IMR-90 (cell line): ENCODE data around the gene FUS. TPM values are rescaled to one million over a fixed set of nuclear protein-coding genes. Genes with fewer than 3 reads are reported as not detected.

Experiments used
- ATAC-seq: fragments of 200-7000 bp; cut with Tn5 transposase; 2 replicates; pipeline ENCODE4 v1.9.1; 2020; ENCODE audit warnings: low read depth, mild to moderate bottlenecking, moderate library complexity
- BruUV-seq: library from RNA; stranded (reverse); fragments of 400-500 nt; replicated peaks from 2 replicates; lab custom pipeline; 2021; lab: Mats Ljungman, UMichigan
- CTCF ChIA-PET: fragments of 300-600 bp; formaldehyde crosslinking; extraction: SDS; loops from one replicate; lab custom pipeline; 2021; ENCODE audit warnings: antibody characterized with exemption; lab: Yijun Ruan, JAX
- POLR2A ChIA-PET: fragments of 300-600 bp; sonication (Branson Sonifier 250); formaldehyde crosslinking; loops from one replicate; lab custom pipeline; 2022; ENCODE audit warnings: antibody characterized with exemption; ENCODE audit not compliant: unreplicated experiment; lab: Charles Lee
- DNase-seq: peaks from one replicate; pipeline ENCODE4 v3.0.0; 2013
- H2AFZ ChIP-seq: replicated peaks from 2 replicates; pipeline ENCODE3; 2013; ENCODE audit warnings: low read length, mild to moderate bottlenecking; ENCODE audit not compliant: poor library complexity
- H2AK5ac ChIP-seq: 2 replicates; pipeline ENCODE4 v1.6.1; 2013; ENCODE audit warnings: low read depth, low read length, inconsistent platforms
- H2AK9ac ChIP-seq: replicated peaks from 2 replicates; pipeline ENCODE3; 2013; ENCODE audit warnings: mild to moderate bottlenecking, low read depth, low read length, moderate library complexity; ENCODE audit not compliant: poor library complexity
- H2BK120ac ChIP-seq: 2 replicates; pipeline ENCODE4 v1.6.1; 2013; ENCODE audit warnings: low read depth, low read length, inconsistent platforms
- H2BK15ac ChIP-seq: 3 replicates; pipeline ENCODE4 v1.6.1; 2013; ENCODE audit warnings: low read depth, low read length, inconsistent platforms
- H2BK20ac ChIP-seq: 2 replicates; pipeline ENCODE4 v1.6.1; 2013; ENCODE audit warnings: low read depth, mild to moderate bottlenecking, inconsistent platforms, low read length, moderate library complexity
- H2BK5ac ChIP-seq: 2 replicates; pipeline ENCODE4 v1.6.1; 2013; ENCODE audit warnings: mild to moderate bottlenecking, low read depth, low read length, inconsistent platforms; ENCODE audit not compliant: poor library complexity, severe bottlenecking
- H3K14ac ChIP-seq: replicated peaks from 2 replicates; pipeline ENCODE4 v1.6.1; 2013; ENCODE audit warnings: low read depth, low read length, inconsistent platforms
- H3K18ac ChIP-seq: 2 replicates; pipeline ENCODE4 v1.6.1; 2013; ENCODE audit warnings: low read depth, low read length, control low read depth
- H3K23ac ChIP-seq: 2 replicates; pipeline ENCODE4 v1.6.1; 2013; ENCODE audit warnings: low read depth, low read length, inconsistent platforms
- H3K27ac ChIP-seq: 2 replicates; pipeline ENCODE4 v1.5.1; 2013; ENCODE audit warnings: mild to moderate bottlenecking, control low read depth, low read length; ENCODE audit not compliant: insufficient read depth
- H3K27me3 ChIP-seq: 2 replicates; pipeline ENCODE4 v1.6.1; 2013; ENCODE audit warnings: low read length; ENCODE audit not compliant: control insufficient read depth, insufficient read depth
- H3K36me3 ChIP-seq: 2 replicates; pipeline ENCODE4 v1.6.1; 2013; ENCODE audit warnings: low read length, mixed read lengths; ENCODE audit not compliant: control insufficient read depth, insufficient read depth
- H3K4ac ChIP-seq: 2 replicates; pipeline ENCODE4 v1.6.1; 2013; ENCODE audit warnings: low read depth, low read length, inconsistent platforms
- H3K4me1 ChIP-seq: 2 replicates; pipeline ENCODE4 v1.6.1; 2013; ENCODE audit warnings: low read length, mixed read lengths; ENCODE audit not compliant: control insufficient read depth, insufficient read depth
- H3K4me2 ChIP-seq: 2 replicates; pipeline ENCODE4 v1.6.1; 2013; ENCODE audit warnings: low read depth, mild to moderate bottlenecking, control low read depth, low read length, moderate library complexity
- H3K4me3 ChIP-seq: 2 replicates; pipeline ENCODE4 v1.5.1; 2013; ENCODE audit warnings: low read depth, mild to moderate bottlenecking, control low read depth, low read length, moderate library complexity; ENCODE audit not compliant: insufficient read depth
- H3K56ac ChIP-seq: 2 replicates; pipeline ENCODE4 v1.6.1; 2013; ENCODE audit warnings: low read length, inconsistent platforms; ENCODE audit not compliant: insufficient read depth; ENCODE audit errors: extremely low read depth
- H3K79me1 ChIP-seq, 2 experiments: 2 replicates each; pipeline ENCODE4 v1.6.1; 2013; ENCODE audit warnings: low read length in 2 of 2, inconsistent platforms in 1 of 2, low read depth in 1 of 2
- H3K9ac ChIP-seq: 2 replicates; pipeline ENCODE4 v1.6.1; 2013; ENCODE audit warnings: low read depth, low read length, control low read depth
- H3K9me1 ChIP-seq: 2 replicates; pipeline ENCODE4 v1.6.1; 2013; ENCODE audit warnings: low read length, inconsistent platforms; ENCODE audit not compliant: insufficient read depth
- H3K9me3 ChIP-seq: 2 replicates; pipeline ENCODE4 v1.6.1; 2013; ENCODE audit warnings: low read length; ENCODE audit not compliant: control insufficient read depth, insufficient read depth
- H4K20me1 ChIP-seq: 2 replicates; pipeline ENCODE4 v1.6.1; 2013; ENCODE audit warnings: low read length, inconsistent platforms; ENCODE audit not compliant: insufficient read depth
- H4K5ac ChIP-seq: 2 replicates; pipeline ENCODE4 v1.6.1; 2013; ENCODE audit warnings: mild to moderate bottlenecking, low read depth, low read length, control low read depth
- H4K8ac ChIP-seq, 2 experiments: 2 replicates each; pipeline ENCODE4 v1.6.1; 2013; ENCODE audit warnings: low read depth in 2 of 2, low read length in 2 of 2, control low read depth in 1 of 2, inconsistent platforms in 1 of 2
- H4K91ac ChIP-seq: 2 replicates; pipeline ENCODE4 v1.6.1; 2013; ENCODE audit warnings: low read depth, low read length, inconsistent platforms; ENCODE audit not compliant: insufficient read depth
- BHLHE40 ChIP-seq: fragments of 150-350 bp; IDR thresholded peaks from 2 replicates; pipeline ENCODE4 v1.6.1; 2016; ENCODE audit warnings: mild to moderate bottlenecking, low read depth, low read length
- CEBPB ChIP-seq: IDR thresholded peaks from 2 replicates; pipeline ENCODE4 v1.6.1; 2012; ENCODE audit warnings: low read depth, low read length, improper control_type of control experiment
- CHD1 ChIP-seq: IDR thresholded peaks from 2 replicates; pipeline ENCODE4 v1.6.1; 2012; ENCODE audit warnings: low read depth, low read length, improper control_type of control experiment
- CTCF ChIP-seq: conservative IDR thresholded peaks from 2 replicates; pipeline ENCODE4 v1.5.1; 2012; ENCODE audit warnings: mild to moderate bottlenecking, low read depth, low read length, improper control_type of control experiment
- ELK1 ChIP-seq: fragments of 150-350 bp; IDR thresholded peaks from 2 replicates; pipeline ENCODE4 v1.6.1; 2016; ENCODE audit warnings: low read depth, mild to moderate bottlenecking, low read length, moderate library complexity, borderline replicate concordance
- FOS ChIP-seq: fragments of 150-350 bp; IDR thresholded peaks from 2 replicates; pipeline ENCODE4 v1.6.1; 2016; ENCODE audit warnings: low read depth, low read length
- MAFK ChIP-seq: IDR thresholded peaks from 2 replicates; pipeline ENCODE4 v1.6.1; 2012; ENCODE audit warnings: low read depth, low read length, improper control_type of control experiment
- MAZ ChIP-seq: IDR thresholded peaks from 2 replicates; pipeline ENCODE4 v1.6.1; 2012; ENCODE audit warnings: low read depth, mild to moderate bottlenecking, low read length, improper control_type of control experiment, moderate library complexity, borderline replicate concordance
- MXI1 ChIP-seq: IDR thresholded peaks from 2 replicates; pipeline ENCODE4 v1.6.1; 2012; ENCODE audit warnings: low read depth, mild to moderate bottlenecking, low read length, moderate library complexity, borderline replicate concordance
- NFE2L2 ChIP-seq: fragments of 150-350 bp; IDR thresholded peaks from 2 replicates; pipeline ENCODE4 v1.6.1; 2016; ENCODE audit warnings: low read depth, mild to moderate bottlenecking, low read length
- POLR2A ChIP-seq: IDR thresholded peaks from 2 replicates; pipeline ENCODE4 v1.6.1; 2012; ENCODE audit warnings: mild to moderate bottlenecking, low read depth, low read length
- RAD21 ChIP-seq: IDR thresholded peaks from 2 replicates; pipeline ENCODE4 v1.6.1; 2012; ENCODE audit warnings: low read length, improper control_type of control experiment
- RCOR1 ChIP-seq: IDR thresholded peaks from 2 replicates; pipeline ENCODE4 v1.6.1; 2012; ENCODE audit warnings: mild to moderate bottlenecking, low read length, improper control_type of control experiment; ENCODE audit not compliant: insufficient replicate concordance
- RFX5 ChIP-seq: IDR thresholded peaks from 2 replicates; pipeline ENCODE4 v1.8.0; 2012; ENCODE audit warnings: low read depth, mild to moderate bottlenecking, low read length, moderate library complexity
- SMC3 ChIP-seq: fragments of 150-350 bp; IDR thresholded peaks from 2 replicates; pipeline ENCODE4 v1.6.1; 2016; ENCODE audit warnings: low read depth, mild to moderate bottlenecking, antibody characterized with exemption, low read length, moderate library complexity
- WGBS, 2 experiments: methylation state at CpG; one replicate each; pipeline versions ENCODE4 v1.1.5 to v1.1.7; 2013; ENCODE audit warnings: missing lambda C conversion rate in 2 of 2; ENCODE audit not compliant: insufficient read length in 1 of 2; ENCODE audit errors: extremely low coverage in 2 of 2; 5-methylcytosine and 5-hydroxymethylcytosine counted together
- dilution Hi-C: fragments of 300-500 bp; cut with HindIII; formaldehyde crosslinking; loops from one replicate; pipeline ENCODE4 v1.14.3; 2018; ENCODE audit warnings: low sequenced_read_pairs; ENCODE audit not compliant: unreplicated experiment
- in situ Hi-C: fragments of 300-500 bp; cut with MboI; formaldehyde crosslinking; loops from 3 replicates; pipeline ENCODE4 v1.14.3; 2019; ENCODE audit warnings: low sequenced_read_pairs, inconsistent platforms, mixed read lengths
- intact Hi-C: fragments of 100-400 bp; cut with micrococcal nuclease; formaldehyde crosslinking; loops from 2 replicates; pipeline ENCODE4 v1.10.0; 2022
- polyA plus RNA-seq, 3 experiments: library from polyadenylated mRNA; depleted of rRNA; stranded (reverse); fragments of >200 nt; gene quantifications; 2 replicates each; pipeline ENCODE4 v1.2.3, GENCODE V29; 2012; ENCODE audit warnings: low replicate concordance in 1 of 3
- total RNA-seq: library from RNA; depleted of rRNA; stranded (reverse); fragments of >200 nt; gene quantifications from 2 replicates; pipeline ENCODE4 v1.2.3, GENCODE V29; 2012
- TF ChIP-seq, protein P1 (sequence below): fragments of 150-350 bp; IDR thresholded peaks from 2 replicates; pipeline ENCODE4 v1.6.1; 2017; ENCODE audit warnings: mild to moderate bottlenecking, antibody characterized with exemption, low read length, low read depth

Gene FUS
- total and polyA plus RNA-seq, 2 of the 4 experiments (the other 2 are of a cell fraction): 42.8 to 340 TPM

DNA sequence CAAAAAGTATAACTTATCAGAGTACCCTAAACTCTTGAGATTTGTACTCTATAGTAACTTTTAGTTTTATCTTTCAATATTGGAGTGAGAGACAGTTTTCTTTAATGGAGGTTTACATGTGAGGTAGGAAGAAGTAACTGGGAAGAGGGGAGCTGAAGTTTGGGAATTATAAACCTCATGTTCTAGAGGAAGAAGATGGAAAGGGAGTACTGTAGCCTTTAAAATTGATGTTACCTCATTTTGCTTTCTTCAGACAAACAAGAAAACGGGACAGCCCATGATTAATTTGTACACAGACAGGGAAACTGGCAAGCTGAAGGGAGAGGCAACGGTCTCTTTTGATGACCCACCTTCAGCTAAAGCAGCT, 9.5 kb downstream of the FUS start:
- no peak overlapping the region for H2BK15ac ChIP-seq
- ChIA-PET POLR2A (no interaction called here), CTCF (no interaction called here)
- no peak overlapping the region for H3K9ac ChIP-seq
- H3K79me1 ChIP-seq: peaks cover 71 to 92% of the 10 kb centered on the region in 2 experiments
- ATAC-seq (no peak), DNase-seq (no peak)
- H3K27ac ChIP-seq: no peak overlapping the region
- no peak overlapping the region for H4K91ac ChIP-seq
- no peak overlapping the region for H2BK5ac ChIP-seq
- H3K9me3 ChIP-seq: no peaks in the 10 kb centered on the region
- no peak overlapping the region for H2BK120ac ChIP-seq
- no peak overlapping the region for H2AK9ac ChIP-seq
- H3K36me3 ChIP-seq: peaks cover 91% of the 10 kb centered on the region
- intact Hi-C loops: loop anchor here (10.0 kb wide), 1 partner anchor 685 kb away; the partner anchor contains the start of gene ZNF267
- no peak overlapping the region for H4K5ac ChIP-seq
- H4K20me1 ChIP-seq: peaks cover 92% of the 10 kb centered on the region
- no peak overlapping the region for H3K23ac ChIP-seq
- no TSS peak for BruUV-seq
- H3K27me3 ChIP-seq: no peaks in the 10 kb centered on the region
- peaks cover 4% of the 10 kb centered on the region; the same call in 1 of the 2 replicates for H3K9me1 ChIP-seq
- no peak overlapping the region for H2AFZ ChIP-seq
- dilution Hi-C loops: no loop called here
- no peaks in the 10 kb centered on the region for H3K4me1 ChIP-seq
- H4K8ac ChIP-seq: no peak overlapping the region
- H3K56ac ChIP-seq: no peak overlapping the region
- H3K4me3 ChIP-seq: no peak overlapping the region
- H3K18ac ChIP-seq: no peak overlapping the region
- no peak overlapping the region for H2BK20ac ChIP-seq
- no peak overlapping the region for H3K4me2 ChIP-seq
- H2AK5ac ChIP-seq: no peak overlapping the region
- in situ Hi-C loops: no loop called here
- TF ChIP-seq RAD21: no peak
- no peak for TF ChIP-seq CTCF
- no peak for TF ChIP-seq NFE2L2
- no peak for TF ChIP-seq CHD1
- no peak for TF ChIP-seq ELK1
- no peak for TF ChIP-seq MAZ
- TF ChIP-seq MXI1: no peak
- TF ChIP-seq BHLHE40: no peak
- no peak for TF ChIP-seq SMC3
- TF ChIP-seq, protein P1, sequence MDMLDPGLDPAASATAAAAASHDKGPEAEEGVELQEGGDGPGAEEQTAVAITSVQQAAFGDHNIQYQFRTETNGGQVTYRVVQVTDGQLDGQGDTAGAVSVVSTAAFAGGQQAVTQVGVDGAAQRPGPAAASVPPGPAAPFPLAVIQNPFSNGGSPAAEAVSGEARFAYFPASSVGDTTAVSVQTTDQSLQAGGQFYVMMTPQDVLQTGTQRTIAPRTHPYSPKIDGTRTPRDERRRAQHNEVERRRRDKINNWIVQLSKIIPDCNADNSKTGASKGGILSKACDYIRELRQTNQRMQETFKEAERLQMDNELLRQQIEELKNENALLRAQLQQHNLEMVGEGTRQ: no peak
- TF ChIP-seq FOS: no peak
- no peak for TF ChIP-seq MAFK
- no peak for TF ChIP-seq RFX5
- TF ChIP-seq RCOR1: no peak
- TF ChIP-seq CEBPB: no peak
- no peak for TF ChIP-seq POLR2A
- no peak overlapping the region for H3K4ac ChIP-seq
- no peak overlapping the region for H3K14ac ChIP-seq
- 100% methylated on average over 1 of the region's 2 CpGs; no CpG with 5 or more reads in 1 of the 2 experiments for WGBS, 2 experiments
